ENCODE results near the gene RBM47. TPM values are rescaled to one million over a fixed set of nuclear protein-coding genes. Genes with fewer than 3 reads are reported as not detected.

The RBM47 gene
- total RNA-seq, 1 donor = 0.72 TPM

DNA sequence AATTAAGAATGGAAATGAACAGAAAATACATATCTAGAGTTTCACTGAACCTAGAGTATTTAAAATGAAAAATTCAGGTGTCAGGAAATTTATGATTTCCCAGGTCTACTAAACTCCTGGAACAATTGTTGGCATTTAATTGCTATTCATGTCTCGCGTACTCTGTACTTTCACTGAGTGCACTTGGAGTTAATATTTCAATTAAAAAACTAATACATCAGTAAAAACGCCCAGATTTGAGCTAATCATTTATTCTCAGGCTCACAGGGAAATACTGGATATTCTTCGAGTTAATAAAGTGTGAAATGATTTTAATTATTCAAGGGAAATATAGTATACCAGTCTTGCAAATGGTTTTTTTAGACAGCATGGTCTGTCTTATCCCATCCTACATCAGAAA lies 168.6 kb downstream of the RBM47 start:
- H3K4me3 ChIP-seq (ENCODE audit: low read depth, low read length) = no peak overlapping the region
- DNase-seq (ENCODE audit: low read depth) = no peak
- TF ChIP-seq, protein P1, sequence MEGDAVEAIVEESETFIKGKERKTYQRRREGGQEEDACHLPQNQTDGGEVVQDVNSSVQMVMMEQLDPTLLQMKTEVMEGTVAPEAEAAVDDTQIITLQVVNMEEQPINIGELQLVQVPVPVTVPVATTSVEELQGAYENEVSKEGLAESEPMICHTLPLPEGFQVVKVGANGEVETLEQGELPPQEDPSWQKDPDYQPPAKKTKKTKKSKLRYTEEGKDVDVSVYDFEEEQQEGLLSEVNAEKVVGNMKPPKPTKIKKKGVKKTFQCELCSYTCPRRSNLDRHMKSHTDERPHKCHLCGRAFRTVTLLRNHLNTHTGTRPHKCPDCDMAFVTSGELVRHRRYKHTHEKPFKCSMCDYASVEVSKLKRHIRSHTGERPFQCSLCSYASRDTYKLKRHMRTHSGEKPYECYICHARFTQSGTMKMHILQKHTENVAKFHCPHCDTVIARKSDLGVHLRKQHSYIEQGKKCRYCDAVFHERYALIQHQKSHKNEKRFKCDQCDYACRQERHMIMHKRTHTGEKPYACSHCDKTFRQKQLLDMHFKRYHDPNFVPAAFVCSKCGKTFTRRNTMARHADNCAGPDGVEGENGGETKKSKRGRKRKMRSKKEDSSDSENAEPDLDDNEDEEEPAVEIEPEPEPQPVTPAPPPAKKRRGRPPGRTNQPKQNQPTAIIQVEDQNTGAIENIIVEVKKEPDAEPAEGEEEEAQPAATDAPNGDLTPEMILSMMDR (IDR thresholded peaks at IDR 0.05; ENCODE audit: insufficient read depth, low read length) = no peak

DNA sequence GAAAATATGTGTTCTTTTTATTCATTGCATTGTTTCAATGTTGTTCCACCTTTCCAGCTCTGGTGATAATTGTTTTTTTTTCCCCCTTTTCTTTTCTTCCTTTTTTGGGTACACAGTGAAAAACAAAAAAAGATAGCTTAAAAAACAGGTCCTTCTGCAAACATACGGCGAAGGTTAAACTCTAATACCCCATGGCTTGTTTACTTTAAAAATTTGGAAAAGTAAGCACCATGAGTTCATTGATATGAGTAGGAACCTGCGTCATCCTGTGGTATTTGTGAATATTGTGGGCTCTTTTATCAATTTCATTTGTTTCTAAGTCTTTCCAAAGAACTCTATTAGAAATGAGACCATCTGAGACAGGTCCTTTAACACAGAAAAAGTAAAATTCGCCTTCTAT lies 171.0 kb downstream of the RBM47 start:
- DNase-seq (ENCODE audit: low read depth) = no peak
- H3K4me3 ChIP-seq (ENCODE audit: low read depth, low read length) = no peak overlapping the region
- TF ChIP-seq, protein P1 (IDR thresholded peaks at IDR 0.05; ENCODE audit: insufficient read depth, low read length) = no peak

- H3K4me3 ChIP-seq (ENCODE audit: low read depth, low read length) = no peak overlapping the region
- TF ChIP-seq, protein P1 (IDR thresholded peaks at IDR 0.05; ENCODE audit: insufficient read depth, low read length) = no peak
- no peak for DNase-seq (ENCODE audit: low read depth)
Measured at GRCh38 chr4:40458109-40458508, 171.6 kb downstream of the RBM47 start.

GRCh38 chr4:40455340-40455902 lies 174.2 kb downstream of the RBM47 start:
- H3K4me3 ChIP-seq (ENCODE audit: low read depth, low read length) = no peak overlapping the region
- TF ChIP-seq, protein P1 (IDR thresholded peaks at IDR 0.05; ENCODE audit: insufficient read depth, low read length) = no peak
- no peak for DNase-seq (ENCODE audit: low read depth)

DNA sequence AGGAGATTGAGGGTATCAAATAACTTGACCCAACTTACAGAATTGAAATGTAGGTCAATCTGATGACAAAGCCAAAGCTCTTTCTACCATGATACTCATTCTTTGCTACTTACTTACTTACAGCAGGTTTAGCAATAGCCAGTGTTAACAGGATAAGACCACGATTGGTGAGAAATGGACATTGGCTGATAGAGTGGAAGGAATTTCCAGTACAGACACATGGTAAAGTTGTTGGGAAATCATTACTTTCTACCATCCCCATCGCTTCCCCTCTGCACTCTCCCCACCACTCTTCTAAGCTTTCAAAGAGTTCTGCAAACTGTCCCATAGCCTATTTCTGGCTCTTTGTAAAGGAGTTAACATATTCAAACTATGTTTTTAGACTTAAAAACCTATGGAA lies 174.8 kb downstream of the RBM47 start:
- no peak overlapping the region for H3K4me3 ChIP-seq (ENCODE audit: low read depth, low read length)
- no peak for DNase-seq (ENCODE audit: low read depth)
- TF ChIP-seq, protein P1 (IDR thresholded peaks at IDR 0.05; ENCODE audit: insufficient read depth, low read length) = no peak

DNA sequence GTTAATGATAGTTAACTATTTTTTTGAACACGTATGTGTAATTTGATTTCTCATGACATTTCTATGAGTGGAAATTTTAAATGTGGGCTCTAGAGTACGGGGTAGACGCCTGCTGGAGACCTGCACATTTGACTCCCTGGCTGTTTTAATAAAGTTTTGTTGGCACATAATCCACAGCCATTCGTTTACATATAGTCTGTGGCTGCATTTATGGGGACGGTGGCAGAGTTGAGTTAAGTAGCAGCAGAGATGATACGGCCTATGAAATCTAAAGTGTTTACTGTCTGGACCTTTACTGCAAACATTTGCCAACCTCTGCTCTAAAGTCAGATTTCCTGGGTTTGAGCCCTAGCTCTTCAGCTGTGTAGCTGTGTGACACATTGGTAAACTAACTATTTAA lies 175.8 kb downstream of the RBM47 start:
- H3K4me3 ChIP-seq (ENCODE audit: low read depth, low read length) = no peak overlapping the region
- TF ChIP-seq, protein P1 (IDR thresholded peaks at IDR 0.05; ENCODE audit: insufficient read depth, low read length) = no peak
- no peak for DNase-seq (ENCODE audit: low read depth)

GRCh38 chr4:40448875-40449274 lies 180.8 kb downstream of the RBM47 start:
- TF ChIP-seq, protein P1 (IDR thresholded peaks at IDR 0.05; ENCODE audit: insufficient read depth, low read length) = no peak

More at GRCh38 chr4:40448875-40449274, 180.8 kb downstream of the RBM47 start:
- H3K4me3 ChIP-seq (ENCODE audit: low read depth, low read length) = no peak overlapping the region
- DNase-seq (ENCODE audit: low read depth) = no peak

All from fibroblast of the aortic adventitia (primary cell).